ENCODE results near the gene TRIP12. TPM values are rescaled to one million over a fixed set of nuclear protein-coding genes. Genes with fewer than 3 reads are reported as not detected.

The TRIP12 gene
- total RNA-seq, 1 experiment from 2014 or later = 166 TPM

- Histone ChIP-seq H3K79me2 (ENCODE audit: insufficient read depth, low read length) (peaks cover 1% of the 10 kb centered on the region; the same call in 1 of the 2 replicates), H2BK20ac (ENCODE audit: low read depth, low read length, poor library complexity, severe bottlenecking) (no peak overlapping the region), H3K79me1 (ENCODE audit: insufficient read depth, low read depth, low read length, poor library complexity, severe bottlenecking) (peaks cover 6% of the 10 kb centered on the region), H3T11ph (ENCODE audit: low read length) (no peak overlapping the region), H3K4ac (ENCODE audit: low read depth, low read length) (no peak overlapping the region), H4K91ac (ENCODE audit: insufficient read length, low read depth, low read length) (no peak overlapping the region), H2BK12ac (ENCODE audit: insufficient read length, low read depth, low read length) (no peak overlapping the region), H2AFZ (ENCODE audit: low read length) (no peak overlapping the region), H3K27me3 (ENCODE audit: insufficient read depth, low read length) (no peaks in the 10 kb centered on the region), H2BK15ac (ENCODE audit: low read depth, low read length) (no peak overlapping the region), H3K4me1 (ENCODE audit: insufficient read depth, low read length) (0 out of 2 replicates have a peak, but pooled peaks cover 3% of the 10 kb centered on the region), H3K14ac (ENCODE audit: insufficient read depth, low read length) (no peak overlapping the region), H2BK5ac (ENCODE audit: insufficient read length, low read length) (no peak overlapping the region), H4K20me1 (ENCODE audit: control insufficient read depth, insufficient read depth, insufficient read length) (no peaks in the 10 kb centered on the region), H3K56ac (ENCODE audit: insufficient read length, low read depth, low read length) (no peak overlapping the region), H3K4me2 (ENCODE audit: insufficient read depth, insufficient read length, low read length) (no peak overlapping the region), H4K5ac (ENCODE audit: insufficient read length, low read depth, low read length) (no peak overlapping the region), H3K9me3 (ENCODE audit: control insufficient read depth, low read depth, low read length) (no peaks in the 10 kb centered on the region), H2BK120ac (ENCODE audit: low read depth, low read length, poor library complexity, severe bottlenecking) (no peak overlapping the region), H3K9ac (ENCODE audit: extremely low read depth, insufficient read length, low read length) (no peak overlapping the region), H2AK5ac (ENCODE audit: insufficient read length, low read length) (no peak overlapping the region), H3K23ac (ENCODE audit: insufficient read length, low read depth, low read length) (no peak overlapping the region), H3K27ac (ENCODE audit: insufficient read length, low read depth, low read length) (no peak overlapping the region), H4K8ac (replicated peaks; ENCODE audit: insufficient read length, low read depth, low read length) (no peak overlapping the region), H3K18ac (ENCODE audit: insufficient read length, low read depth, low read length) (no peak overlapping the region), H3K23me2 (ENCODE audit: insufficient read length, low read depth, low read length, poor library complexity, severe bottlenecking) (no peaks in the 10 kb centered on the region)
- H3K27me3 Mint-ChIP-seq (ENCODE audit: low read depth) = no peaks in the 10 kb centered on the region
- peaks cover 3 to 13% (median 6%) of the 10 kb centered on the region in 3 experiments; a peak in 6 of 7 replicates for H3K36me3 Mint-ChIP-seq (ENCODE audit: insufficient read depth in 1 of 3, low read depth in 3 of 3)
- TF ChIP-seq, protein P1, sequence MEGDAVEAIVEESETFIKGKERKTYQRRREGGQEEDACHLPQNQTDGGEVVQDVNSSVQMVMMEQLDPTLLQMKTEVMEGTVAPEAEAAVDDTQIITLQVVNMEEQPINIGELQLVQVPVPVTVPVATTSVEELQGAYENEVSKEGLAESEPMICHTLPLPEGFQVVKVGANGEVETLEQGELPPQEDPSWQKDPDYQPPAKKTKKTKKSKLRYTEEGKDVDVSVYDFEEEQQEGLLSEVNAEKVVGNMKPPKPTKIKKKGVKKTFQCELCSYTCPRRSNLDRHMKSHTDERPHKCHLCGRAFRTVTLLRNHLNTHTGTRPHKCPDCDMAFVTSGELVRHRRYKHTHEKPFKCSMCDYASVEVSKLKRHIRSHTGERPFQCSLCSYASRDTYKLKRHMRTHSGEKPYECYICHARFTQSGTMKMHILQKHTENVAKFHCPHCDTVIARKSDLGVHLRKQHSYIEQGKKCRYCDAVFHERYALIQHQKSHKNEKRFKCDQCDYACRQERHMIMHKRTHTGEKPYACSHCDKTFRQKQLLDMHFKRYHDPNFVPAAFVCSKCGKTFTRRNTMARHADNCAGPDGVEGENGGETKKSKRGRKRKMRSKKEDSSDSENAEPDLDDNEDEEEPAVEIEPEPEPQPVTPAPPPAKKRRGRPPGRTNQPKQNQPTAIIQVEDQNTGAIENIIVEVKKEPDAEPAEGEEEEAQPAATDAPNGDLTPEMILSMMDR (conservative IDR thresholded peaks at IDR 0.05) = no peak
- peak overlapping the region in 1 of 3 experiments; percentile 20; a peak in 2 of 7 replicates for H3K27ac Mint-ChIP-seq
- H3K4me3 Mint-ChIP-seq = no peak overlapping the region
- H3K9me3 Mint-ChIP-seq = no peaks in the 10 kb centered on the region
- no CpG with 5 or more reads among the region's 3 CpGs for WGBS (ENCODE audit: extremely low coverage, insufficient read length, low lambda C conversion rate)
- peaks cover 14 to 19% of the 10 kb centered on the region in 2 experiments for H3K4me1 Mint-ChIP-seq
- no peak for DNase-seq
Observed at GRCh38 chr2:229869226-229869625, 52.6 kb downstream of the TRIP12 start.

All from H9 (cell line).